GM12874 (cell line): Measurements from ENCODE around the gene RPUSD4.

Source experiments
- CTCF ChIP-seq: IDR thresholded peaks from 2 replicates; pipeline ENCODE4 v1.5.1; 2011; ENCODE audit warnings: low read depth, mild to moderate bottlenecking, control low read depth, low read length, moderate library complexity; ENCODE audit not compliant: insufficient read depth

RPUSD4 gene

GRCh38 chr11:126175393-126175792 is 36.1 kb downstream of the RPUSD4 start:
- TF ChIP-seq CTCF, result no peak

GRCh38 chr11:126174816-126175215 is 36.6 kb downstream of the RPUSD4 start:
- no peak for TF ChIP-seq CTCF

- no peak for TF ChIP-seq CTCF
Measured at GRCh38 chr11:126173257-126173656, 38.2 kb downstream of the RPUSD4 start.

GRCh38 chr11:126172596-126173038 is 38.8 kb downstream of the RPUSD4 start:
- no peak for TF ChIP-seq CTCF

- no peak for TF ChIP-seq CTCF
Measured at GRCh38 chr11:126169291-126169690, 42.2 kb downstream of the RPUSD4 start.

GRCh38 chr11:126167488-126167887 is 44.0 kb downstream of the RPUSD4 start:
- no peak for TF ChIP-seq CTCF

GRCh38 chr11:126166413-126166812 is 45.0 kb downstream of the RPUSD4 start:
- TF ChIP-seq CTCF, result no peak

- no peak for TF ChIP-seq CTCF
Measured at GRCh38 chr11:126165757-126166156, 45.7 kb downstream of the RPUSD4 start.
